Hepatic stellate cell (primary cell): ENCODE data around the gene RBM43.
"Not testable (repeated sequence)": the region's sequence is repeated elsewhere in the genome, so short reads cannot be mapped to it uniquely, and the experiment has no call there.

Source experiments
- DNase-seq: peaks from one replicate; pipeline ENCODE4 v3.0.0; 2011; ENCODE audit warnings: low spot score

RBM43 gene

GRCh38 chr2:151261231-151261976 lies at the start of gene RBM43:
RBM43 (minus strand) TSS chr2:151261863; CDS start chr2:151261727, 136 bp downstream.
- DNase-seq = peak; percentile 89

- DNase-seq = not testable (repeated sequence)
Measured at GRCh38 chr2:151310313-151310712, 48.6 kb upstream of the RBM43 start.

GRCh38 chr2:151306621-151307020 lies 45.0 kb upstream of the RBM43 start:
- DNase-seq = peak; percentile 65

- no peak for DNase-seq
Measured at GRCh38 chr2:151305129-151305691, 43.5 kb upstream of the RBM43 start.

- DNase-seq = peak; percentile 74
Measured at GRCh38 chr2:151302879-151303278, 41.2 kb upstream of the RBM43 start.

- no peak for DNase-seq
Measured at GRCh38 chr2:151302404-151302803, 40.7 kb upstream of the RBM43 start.

- DNase-seq = no peak
Measured at GRCh38 chr2:151299920-151300539, 38.4 kb upstream of the RBM43 start.

GRCh38 chr2:151297882-151298281 lies 36.2 kb upstream of the RBM43 start:
- no peak for DNase-seq

GRCh38 chr2:151295926-151296325 lies 34.3 kb upstream of the RBM43 start:
- DNase-seq = not testable (repeated sequence)

- DNase-seq = no peak
Measured at GRCh38 chr2:151292546-151292945, 30.9 kb upstream of the RBM43 start.

- no peak for DNase-seq
Measured at GRCh38 chr2:151292141-151292540, 30.5 kb upstream of the RBM43 start.

GRCh38 chr2:151291224-151291623 lies 29.6 kb upstream of the RBM43 start:
- no peak for DNase-seq

- peak; percentile 51 for DNase-seq
Measured at GRCh38 chr2:151289972-151290866, 28.6 kb upstream of the RBM43 start.

- no peak for DNase-seq
Measured at GRCh38 chr2:151287513-151288250, 26.0 kb upstream of the RBM43 start.

- DNase-seq = no peak
Measured at GRCh38 chr2:151282401-151282800, 20.7 kb upstream of the RBM43 start.

- peak; percentile 40 for DNase-seq
Measured at GRCh38 chr2:151280271-151280670, 18.6 kb upstream of the RBM43 start.

GRCh38 chr2:151278487-151278886 lies 16.8 kb upstream of the RBM43 start:
- DNase-seq = no peak

GRCh38 chr2:151277067-151277466 lies 15.4 kb upstream of the RBM43 start:
- no peak for DNase-seq

GRCh38 chr2:151275291-151275690 lies 13.6 kb upstream of the RBM43 start:
- no peak for DNase-seq

GRCh38 chr2:151271824-151272223 lies 10.2 kb upstream of the RBM43 start:
- no peak for DNase-seq

GRCh38 chr2:151269798-151270568 lies 8.3 kb upstream of the RBM43 start:
- DNase-seq = no peak
